GM21717 (cell line): ENCODE results near the gene RBX1.
"Not testable (repeated sequence)": the region's sequence is repeated elsewhere in the genome, so short reads cannot be mapped to it uniquely, and the experiment has no call there.

Source experiments
- ATAC-seq: cut with Tn5 transposase; IDR thresholded peaks from one replicate; pipeline ENCODE4 v1.9.1; 2021; ENCODE audit warnings: mild to moderate bottlenecking, moderate library complexity; ENCODE audit not compliant: unreplicated experiment

The RBX1 gene

GRCh38 chr22:40950962-40951794, at the start of gene RBX1:
Gene RBX1, plus strand, starts transcription at chr22:40951378. Its CDS starts 21 bp downstream, at chr22:40951399.
- ATAC-seq: peak; percentile 70

DNA sequence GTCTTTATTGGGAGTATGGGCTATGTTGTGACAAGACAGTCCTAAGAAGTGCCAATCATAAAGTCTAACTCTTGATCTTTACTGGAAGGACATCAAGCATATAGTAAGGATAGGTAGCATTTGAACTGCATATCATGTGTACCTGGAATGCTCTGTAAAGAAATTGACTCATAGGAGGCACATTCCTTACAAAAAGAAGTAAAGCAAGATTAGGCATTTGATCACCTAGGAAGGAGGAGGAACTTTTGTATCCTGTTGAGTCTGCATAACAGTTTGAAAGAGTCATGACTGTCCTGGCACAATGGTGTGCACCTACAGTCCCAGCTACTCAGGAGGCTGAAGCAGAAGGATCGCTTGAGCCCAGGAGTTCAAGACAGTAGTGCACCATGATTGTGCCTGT, 47.1 kb upstream of the RBX1 start:
- no peak for ATAC-seq

GRCh38 chr22:40908895-40909294, 42.3 kb upstream of the RBX1 start:
- ATAC-seq: no peak

GRCh38 chr22:40911772-40912171, 39.4 kb upstream of the RBX1 start:
- no peak for ATAC-seq

- not testable (repeated sequence) for ATAC-seq
Observed at GRCh38 chr22:40912987-40913386, 38.2 kb upstream of the RBX1 start.

DNA sequence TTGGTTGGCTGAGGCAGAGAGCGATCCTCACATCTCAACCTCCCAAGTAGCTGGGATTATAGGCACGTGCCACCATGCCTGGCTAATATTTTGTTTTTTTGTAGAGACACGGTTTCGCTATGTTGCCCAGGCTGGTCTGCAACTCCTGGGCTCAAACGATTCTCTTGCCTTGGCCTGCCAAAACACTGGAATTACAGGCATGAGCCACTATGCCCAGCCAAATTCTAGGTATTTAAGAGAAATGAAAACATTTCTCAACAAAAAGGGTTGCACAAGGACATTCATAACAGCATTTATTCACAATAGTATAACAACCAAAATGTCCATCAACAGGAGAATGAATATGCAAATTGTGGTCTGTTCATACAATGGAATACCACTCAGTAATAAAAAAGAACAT, 31.7 kb upstream of the RBX1 start:
- ATAC-seq: no peak

GRCh38 chr22:40920526-40920925, 30.7 kb upstream of the RBX1 start:
- no peak for ATAC-seq

DNA sequence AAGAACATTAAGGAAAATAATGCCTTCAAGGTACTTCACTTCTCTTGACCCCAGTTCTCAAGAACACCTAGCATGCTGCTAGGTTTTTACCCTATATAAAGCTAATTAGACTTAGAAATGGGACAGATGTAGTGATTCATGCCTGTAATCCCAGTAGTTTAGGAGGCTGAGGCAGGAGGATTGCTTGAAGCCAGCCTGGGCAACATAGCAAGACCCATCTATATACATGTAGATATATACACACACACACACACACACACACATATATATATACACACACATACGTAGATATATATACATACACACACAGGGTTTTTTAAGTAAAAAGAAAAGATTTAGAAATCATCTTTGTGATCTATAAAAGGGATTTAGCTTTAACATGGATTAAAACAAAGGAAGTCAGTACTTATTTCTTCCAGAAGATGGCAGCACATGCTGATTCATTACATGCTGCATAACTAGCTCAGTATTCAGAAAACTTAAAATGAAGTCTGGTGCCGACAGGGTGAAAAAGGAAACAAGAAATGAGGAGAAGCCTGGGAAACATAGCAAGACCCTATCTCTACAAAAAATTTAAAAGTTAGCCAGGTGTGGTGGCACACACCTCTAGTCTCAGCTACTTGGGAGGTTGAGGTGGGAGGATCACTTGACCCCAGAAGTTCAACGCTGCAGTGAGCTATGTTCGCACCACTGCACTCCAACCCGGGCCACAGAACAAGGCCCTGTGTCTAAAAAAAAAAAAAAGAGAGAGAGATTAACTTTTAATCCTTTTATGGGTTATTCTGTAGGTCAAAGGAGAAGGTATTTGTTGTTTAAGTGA, 28.5 kb upstream of the RBX1 start:
- no peak for ATAC-seq

- no peak for ATAC-seq
Observed at GRCh38 chr22:40928657-40929056, 22.5 kb upstream of the RBX1 start.

- ATAC-seq: no peak
Observed at GRCh38 chr22:40932396-40932795, 18.8 kb upstream of the RBX1 start.

GRCh38 chr22:40939202-40939601, 12.0 kb upstream of the RBX1 start:
- ATAC-seq: no peak

GRCh38 chr22:40951795-40952605, 822 bp downstream of the RBX1 start:
- ATAC-seq: no peak

GRCh38 chr22:40953471-40953870, 2.3 kb downstream of the RBX1 start:
- no peak for ATAC-seq

DNA sequence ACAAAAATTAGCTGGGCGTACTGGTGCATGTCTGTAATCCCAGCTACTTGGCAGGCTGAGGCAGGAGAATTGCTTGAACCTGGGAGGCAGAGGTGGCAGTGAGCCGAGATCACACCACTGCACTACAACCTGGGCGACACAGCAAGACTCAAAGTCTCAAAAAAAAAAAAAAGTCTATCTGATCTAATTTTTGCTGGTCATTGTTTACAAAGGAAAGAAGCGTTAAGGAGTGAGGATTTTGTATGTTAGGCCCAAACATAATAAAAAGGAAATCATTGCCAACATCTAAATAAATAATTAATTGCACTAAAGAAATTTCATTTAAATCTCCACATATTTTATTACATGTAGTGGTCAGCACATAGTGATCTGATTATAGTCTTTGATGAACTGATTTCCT, 2.9 kb downstream of the RBX1 start:
- ATAC-seq: no peak

DNA sequence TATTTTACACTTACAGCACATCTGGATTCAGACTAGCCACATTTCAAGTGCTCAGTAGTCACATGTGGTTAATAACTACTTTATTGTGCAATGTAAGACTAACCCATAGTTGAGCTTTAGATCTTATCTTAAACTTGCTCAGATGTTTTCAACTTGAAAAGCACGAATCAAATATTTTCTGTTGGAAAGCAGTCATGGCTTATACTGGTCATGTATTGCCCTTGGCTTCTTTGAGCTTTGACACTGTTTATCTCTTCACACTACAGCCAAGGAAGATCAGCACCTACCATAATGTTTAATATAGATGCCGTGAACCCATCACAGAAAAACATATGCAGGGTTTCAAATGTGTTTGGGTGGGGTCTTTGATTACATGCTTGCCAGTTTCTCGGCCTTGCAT, 4.4 kb downstream of the RBX1 start:
- no peak for ATAC-seq

GRCh38 chr22:40957601-40958000, 6.4 kb downstream of the RBX1 start:
- no peak for ATAC-seq

DNA sequence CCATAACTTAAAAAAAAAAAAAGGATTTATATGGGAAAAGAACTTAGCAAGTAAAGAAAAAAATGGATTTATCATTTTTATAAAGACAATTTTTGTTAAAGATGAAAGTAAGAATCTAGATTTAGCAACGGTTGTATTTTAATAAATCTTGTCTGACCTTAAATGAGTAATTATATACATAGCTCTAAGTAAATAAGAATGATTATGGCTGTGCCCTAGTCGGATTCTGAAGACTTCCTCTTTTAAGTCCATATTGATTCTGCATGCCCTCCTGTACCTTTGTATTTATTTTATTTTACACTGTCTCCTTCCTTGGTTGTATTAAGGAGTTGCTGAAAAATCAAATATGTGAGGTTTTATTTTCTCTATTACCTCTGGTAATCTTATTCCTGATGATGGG, 7.1 kb downstream of the RBX1 start:
- ATAC-seq: no peak

GRCh38 chr22:40960145-40960544, 9.0 kb downstream of the RBX1 start:
- no peak for ATAC-seq

DNA sequence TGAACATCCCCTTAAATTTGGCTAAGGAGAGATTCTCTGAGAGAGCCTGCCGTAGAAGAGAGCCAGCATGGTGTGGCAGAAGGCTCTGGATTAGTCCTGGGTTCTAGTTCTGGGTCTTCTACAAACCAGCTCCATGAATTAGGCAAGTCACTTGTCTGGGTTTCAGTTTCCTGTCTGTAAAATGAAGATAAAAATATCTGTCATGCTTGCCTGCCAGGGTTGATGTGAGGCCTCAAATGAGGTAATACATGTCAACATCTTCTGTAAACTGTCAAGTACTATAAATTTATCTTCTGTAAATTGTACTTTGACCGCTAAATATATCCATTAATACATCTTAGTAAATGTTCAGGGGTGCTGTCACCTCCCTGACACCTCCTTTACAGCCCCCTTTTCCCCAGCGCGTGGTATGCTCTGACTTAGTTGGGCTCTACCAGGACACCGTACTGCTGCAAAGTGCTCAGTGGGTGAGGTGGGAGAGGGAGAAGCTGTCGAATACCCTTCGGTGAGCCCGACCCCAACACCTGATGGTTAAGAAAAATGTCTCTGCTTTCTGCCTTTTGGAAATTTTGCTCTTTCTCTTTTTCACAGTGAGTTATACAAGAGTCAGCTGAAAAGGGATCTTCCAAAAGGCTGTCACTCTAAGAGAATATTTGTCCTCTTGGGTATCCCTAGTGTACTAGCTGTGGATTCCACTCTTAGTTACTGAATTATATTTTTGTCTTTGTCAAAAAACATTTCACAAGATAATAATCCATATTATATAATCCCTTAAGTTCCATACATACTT, 15.0 kb downstream of the RBX1 start:
- ATAC-seq: no peak

DNA sequence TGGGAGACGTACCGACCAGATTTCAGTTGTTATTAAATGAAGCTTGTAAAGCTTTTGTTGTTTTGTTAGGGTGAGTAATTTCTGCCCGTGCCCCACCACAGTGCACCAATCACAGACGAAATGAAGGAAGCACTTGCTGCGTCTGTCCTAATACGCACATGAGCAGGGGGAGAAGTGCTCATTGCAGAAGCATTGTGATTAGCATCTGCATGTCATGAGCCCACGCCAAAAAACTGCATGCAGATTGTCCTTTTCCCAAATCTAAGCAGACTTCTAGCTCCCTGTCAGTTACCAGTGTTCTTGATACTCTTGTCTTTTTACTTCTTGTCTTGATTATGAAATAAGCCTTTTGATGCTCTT, 15.5 kb downstream of the RBX1 start:
- no peak for ATAC-seq
